ENCODE measurements around the gene AATK. TPM values are rescaled to one million over a fixed set of nuclear protein-coding genes. Genes with fewer than 3 reads are reported as not detected.

Gene AATK
- total RNA-seq, 6 donors from 2014 or later = 39.2 to 144 (median 92.2) TPM

DNA sequence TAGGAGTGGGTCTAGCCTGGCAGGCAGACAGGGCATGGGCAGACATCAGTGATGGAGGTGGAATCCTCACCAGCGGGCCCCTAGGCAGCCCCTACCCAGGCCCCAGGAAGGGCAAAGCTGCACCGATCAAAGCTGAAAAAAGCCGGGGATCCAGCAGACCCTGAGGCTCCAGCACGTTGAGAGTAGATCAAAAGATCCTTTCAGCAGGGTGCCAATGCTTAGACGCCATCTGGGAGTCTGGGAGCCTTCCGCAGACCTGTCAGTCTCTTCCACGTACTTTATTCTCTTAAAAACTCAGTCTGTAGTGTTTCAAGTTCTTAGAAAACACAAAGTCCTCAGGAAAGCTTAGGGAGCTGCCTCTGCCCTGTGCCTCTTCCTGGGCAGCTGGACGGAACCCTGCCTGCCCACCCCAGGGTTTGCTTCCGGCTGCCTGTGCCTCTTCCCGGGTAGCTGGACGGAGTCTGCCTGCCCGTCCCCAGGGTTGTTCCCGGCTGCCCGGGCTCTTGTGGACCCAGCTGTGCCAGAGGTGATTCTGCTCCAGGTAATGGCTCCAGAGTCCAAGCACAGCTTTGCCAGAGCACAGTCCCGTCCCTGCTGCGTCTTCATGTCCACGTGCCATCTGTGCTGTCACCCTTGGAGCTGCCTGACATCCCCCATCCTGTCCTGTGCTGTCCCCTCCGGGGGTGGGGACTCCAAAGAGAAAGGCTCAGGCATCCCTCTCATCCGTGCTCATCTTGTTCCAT is 51.5 kb downstream of the AATK start:
- no peaks in the 10 kb centered on the region for H3K9me3 ChIP-seq
- no peaks in the 10 kb centered on the region for H3K27me3 ChIP-seq
- DNase-seq (no peak), ATAC-seq (ENCODE audit: low FRiP score in 2 of 2) (no peak)
- WGBS, 2 donors = 86 to 89% methylated on average over 12 to 19 of the region's 19 CpGs
- no peak overlapping the region for H3K27ac ChIP-seq
- H3K4me1 ChIP-seq = peaks cover 0 to 17% (median 8%) of the 10 kb centered on the region in 4 donors
- TF ChIP-seq CTCF (IDR thresholded peaks at IDR 0.05) = no peak
- TF ChIP-seq POLR2AphosphoS5 (IDR thresholded peaks at IDR 0.05) = no peak
- TF ChIP-seq POLR2A (IDR thresholded peaks at IDR 0.05) = no peak
- TF ChIP-seq EP300 (IDR thresholded peaks at IDR 0.05) = no peak
- peaks cover 0 to 71% (median 31%) of the 10 kb centered on the region in 4 donors for H3K36me3 ChIP-seq
- H3K4me3 ChIP-seq = no peak overlapping the region

GRCh38 chr17:81113158-81113724 is 52.8 kb downstream of the AATK start:
- Histone ChIP-seq H3K27me3 (no peaks in the 10 kb centered on the region), H3K36me3 (peaks cover 2 to 84% (median 39%) of the 10 kb centered on the region in 4 donors), H3K27ac (no peak overlapping the region), H3K4me1 (peaks cover 0 to 4% (median 0%) of the 10 kb centered on the region in 4 donors), H3K9me3 (no peaks in the 10 kb centered on the region), H3K4me3 (no peak overlapping the region)
- TF ChIP-seq POLR2AphosphoS5 (IDR thresholded peaks at IDR 0.05) = no peak
- no peak for TF ChIP-seq POLR2A (IDR thresholded peaks at IDR 0.05)
- no peak for TF ChIP-seq CTCF (IDR thresholded peaks at IDR 0.05)
- TF ChIP-seq EP300 (IDR thresholded peaks at IDR 0.05) = no peak
- DNase-seq (no peak), ATAC-seq (ENCODE audit: low FRiP score in 2 of 2) (no peak)
- 85 to 92% methylated on average over 9 to 19 of the region's 21 CpGs for WGBS, 2 donors

DNA sequence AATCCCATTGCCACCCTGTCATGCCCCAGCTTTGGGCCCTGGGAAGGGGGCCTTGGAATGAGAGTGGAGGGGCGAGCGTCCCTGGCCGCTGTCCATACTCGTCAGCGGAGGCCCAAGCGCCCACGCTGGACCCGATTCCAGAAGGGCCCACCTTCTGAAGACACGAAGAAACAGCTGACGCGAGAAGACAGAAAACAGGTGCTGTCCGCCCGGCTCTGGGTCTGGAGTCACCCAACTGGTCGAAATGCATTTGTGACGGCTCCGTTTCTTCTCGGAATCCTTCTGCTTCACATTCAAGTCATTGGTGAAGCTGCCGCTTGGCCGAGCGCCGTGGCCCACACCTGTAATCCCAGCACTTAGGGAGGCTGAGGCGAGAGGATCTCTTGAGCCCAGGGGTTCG is 53.6 kb downstream of the AATK start:
- Histone ChIP-seq H3K4me1 (no peaks in the 10 kb centered on the region), H3K36me3 (peaks cover 2 to 86% (median 43%) of the 10 kb centered on the region in 4 donors), H3K9me3 (no peaks in the 10 kb centered on the region), H3K27me3 (no peaks in the 10 kb centered on the region), H3K4me3 (no peak overlapping the region), H3K27ac (no peak overlapping the region)
- 95 to 96% methylated on average over 23 of the region's 23 CpGs for WGBS, 2 donors
- ATAC-seq (ENCODE audit: low FRiP score in 2 of 2) (no peak), DNase-seq (no peak)
- TF ChIP-seq EP300 (IDR thresholded peaks at IDR 0.05) (no peak), POLR2AphosphoS5 (IDR thresholded peaks at IDR 0.05) (no peak), POLR2A (IDR thresholded peaks at IDR 0.05) (no peak), CTCF (IDR thresholded peaks at IDR 0.05) (no peak)

DNA sequence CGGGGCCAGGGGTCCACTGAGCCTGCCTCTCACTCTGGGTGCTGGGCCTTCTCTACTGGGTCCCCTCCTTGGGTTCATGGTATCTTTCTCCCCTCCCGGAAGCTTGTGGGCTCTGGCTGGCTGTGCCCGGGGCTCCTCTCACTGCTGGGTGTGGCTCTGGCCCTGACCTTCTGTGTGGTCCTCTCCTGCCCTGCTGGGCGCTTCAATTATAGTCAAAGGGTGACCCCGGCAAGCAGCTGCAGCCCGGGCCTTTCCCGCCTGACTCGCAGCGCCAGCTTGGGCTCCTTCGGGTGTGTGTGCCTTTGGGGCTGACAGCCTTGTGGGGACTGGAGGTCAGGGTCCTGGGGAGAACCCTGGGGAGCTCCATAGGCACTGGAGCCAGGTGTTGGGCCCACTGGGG is 55.0 kb downstream of the AATK start:
- H3K27ac ChIP-seq = no peak overlapping the region
- no peak for TF ChIP-seq EP300 (IDR thresholded peaks at IDR 0.05)
- TF ChIP-seq POLR2AphosphoS5 (IDR thresholded peaks at IDR 0.05) = no peak
- no peak for TF ChIP-seq POLR2A (IDR thresholded peaks at IDR 0.05)
- TF ChIP-seq CTCF (IDR thresholded peaks at IDR 0.05) = no peak
- no peak for ATAC-seq (ENCODE audit: low FRiP score in 2 of 2)
- H3K36me3 ChIP-seq = peaks cover 8 to 86% (median 53%) of the 10 kb centered on the region in 4 donors
- H3K4me3 ChIP-seq = no peak overlapping the region
- DNase-seq = no peak
- H3K4me1 ChIP-seq = no peaks in the 10 kb centered on the region
- no peaks in the 10 kb centered on the region for H3K27me3 ChIP-seq
- 80% methylated on average over 10 of the region's 10 CpGs; no CpG with 5 or more reads in 1 of the 2 donors for WGBS, 2 donors
- H3K9me3 ChIP-seq = no peaks in the 10 kb centered on the region

Measured in upper lobe of left lung (tissue), 6 donors.